Keratinocyte (primary cell): ENCODE measurements around the gene ABHD15.

Experiments used
- EZH2 ChIP-seq: IDR thresholded peaks from one replicate; pipeline ENCODE4 v1.6.1; 2012; ENCODE audit warnings: inconsistent platforms, mild to moderate bottlenecking, low read length, moderate library complexity
- TF ChIP-seq, protein P1 (sequence below), 3 experiments: IDR thresholded peaks in 1 of 3; conservative IDR thresholded peaks in 1 of 3; optimal IDR thresholded peaks in 1 of 3; 2 replicates in 2 of 3; 3 replicates in 1 of 3; pipeline versions ENCODE3 to v1.5.1; 2011; ENCODE audit warnings: low read length in 3 of 3, mild to moderate bottlenecking in 3 of 3, moderate library complexity in 2 of 3, control low read depth in 1 of 3, inconsistent platforms in 1 of 3; ENCODE audit not compliant: insufficient read depth in 2 of 3; ENCODE audit errors: extremely low read depth in 1 of 3

DNA sequence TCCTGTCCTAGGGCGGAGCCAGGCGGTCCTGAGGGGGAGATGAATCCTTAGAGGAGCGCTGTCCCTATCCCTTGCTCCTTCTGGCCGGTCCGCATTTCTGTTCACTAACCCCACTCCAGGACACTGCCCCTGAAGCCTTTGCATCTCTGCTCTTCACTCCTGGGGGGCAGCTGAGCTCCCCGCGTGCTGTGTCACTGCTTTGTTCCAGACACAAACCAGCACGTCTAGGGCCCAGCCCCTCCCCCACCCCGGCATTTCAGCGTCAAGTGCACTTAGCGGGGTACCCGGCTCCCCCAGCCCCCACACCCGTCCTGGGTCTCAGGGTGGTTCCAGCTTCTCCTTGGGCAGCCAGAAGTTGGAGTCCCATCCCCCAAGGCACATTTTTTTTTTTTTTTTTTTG, 47.0 kb upstream of the ABHD15 start:
- TF ChIP-seq, protein P1, sequence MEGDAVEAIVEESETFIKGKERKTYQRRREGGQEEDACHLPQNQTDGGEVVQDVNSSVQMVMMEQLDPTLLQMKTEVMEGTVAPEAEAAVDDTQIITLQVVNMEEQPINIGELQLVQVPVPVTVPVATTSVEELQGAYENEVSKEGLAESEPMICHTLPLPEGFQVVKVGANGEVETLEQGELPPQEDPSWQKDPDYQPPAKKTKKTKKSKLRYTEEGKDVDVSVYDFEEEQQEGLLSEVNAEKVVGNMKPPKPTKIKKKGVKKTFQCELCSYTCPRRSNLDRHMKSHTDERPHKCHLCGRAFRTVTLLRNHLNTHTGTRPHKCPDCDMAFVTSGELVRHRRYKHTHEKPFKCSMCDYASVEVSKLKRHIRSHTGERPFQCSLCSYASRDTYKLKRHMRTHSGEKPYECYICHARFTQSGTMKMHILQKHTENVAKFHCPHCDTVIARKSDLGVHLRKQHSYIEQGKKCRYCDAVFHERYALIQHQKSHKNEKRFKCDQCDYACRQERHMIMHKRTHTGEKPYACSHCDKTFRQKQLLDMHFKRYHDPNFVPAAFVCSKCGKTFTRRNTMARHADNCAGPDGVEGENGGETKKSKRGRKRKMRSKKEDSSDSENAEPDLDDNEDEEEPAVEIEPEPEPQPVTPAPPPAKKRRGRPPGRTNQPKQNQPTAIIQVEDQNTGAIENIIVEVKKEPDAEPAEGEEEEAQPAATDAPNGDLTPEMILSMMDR (optimal IDR thresholded peaks at IDR 0.05 in 1 of 3, IDR thresholded peaks at IDR 0.05 in 1 of 3, conservative IDR thresholded peaks at IDR 0.05 in 1 of 3; ENCODE audit: extremely low read depth in 1 of 3, insufficient read depth in 2 of 3, low read length in 3 of 3): no peak
- no peak for TF ChIP-seq EZH2
